Stimulated activated CD8-positive, alpha-beta memory T cell treated with anti-CD3 and anti-CD28 coated beads, Interleukin-12 subunit alpha, Interleukin-12 subunit beta, amount 100 ng/mL, for 4 hours (primary cell): ENCODE data around the gene BHLHE41.

Experiments used
- DNase-seq: peaks from one replicate; pipeline ENCODE4 v3.0.0-alpha.2; 2020; ENCODE audit warnings: low read depth

The BHLHE41 gene

GRCh38 chr12:26113853-26114719 is 10.8 kb downstream of the BHLHE41 start:
- peak; percentile 61 for DNase-seq

- DNase-seq: no peak
Measured at GRCh38 chr12:26113181-26113654, 11.6 kb downstream of the BHLHE41 start.

- DNase-seq: no peak
Measured at GRCh38 chr12:26112703-26113147, 12.1 kb downstream of the BHLHE41 start.

GRCh38 chr12:26112232-26112631 is 12.6 kb downstream of the BHLHE41 start:
- no peak for DNase-seq

- no peak for DNase-seq
Measured at GRCh38 chr12:26109343-26109881, 15.4 kb downstream of the BHLHE41 start.

- DNase-seq: no peak
Measured at GRCh38 chr12:26108915-26109314, 15.9 kb downstream of the BHLHE41 start.

GRCh38 chr12:26106347-26106746 is 18.5 kb downstream of the BHLHE41 start:
- no peak for DNase-seq

GRCh38 chr12:26102953-26103352 is 21.9 kb downstream of the BHLHE41 start:
- DNase-seq: no peak

- no peak for DNase-seq
Measured at GRCh38 chr12:26101763-26102162, 23.1 kb downstream of the BHLHE41 start.

- no peak for DNase-seq
Measured at GRCh38 chr12:26101350-26101734, 23.5 kb downstream of the BHLHE41 start.

GRCh38 chr12:26100666-26101349 is 24.0 kb downstream of the BHLHE41 start:
- no peak for DNase-seq

- DNase-seq: no peak
Measured at GRCh38 chr12:26097046-26097878, 27.6 kb downstream of the BHLHE41 start.

GRCh38 chr12:26096036-26096435 is 28.8 kb downstream of the BHLHE41 start:
- no peak for DNase-seq

GRCh38 chr12:26095186-26095585 is 29.7 kb downstream of the BHLHE41 start:
- no peak for DNase-seq

- DNase-seq: no peak
Measured at GRCh38 chr12:26092346-26093105, 32.3 kb downstream of the BHLHE41 start.

- no peak for DNase-seq
Measured at GRCh38 chr12:26091822-26092221, 33.0 kb downstream of the BHLHE41 start.

GRCh38 chr12:26090836-26091510 is 33.9 kb downstream of the BHLHE41 start:
- no peak for DNase-seq

- no peak for DNase-seq
Measured at GRCh38 chr12:26088998-26089397, 35.8 kb downstream of the BHLHE41 start.

- DNase-seq: no peak
Measured at GRCh38 chr12:26086936-26087335, 37.9 kb downstream of the BHLHE41 start.

- DNase-seq: no peak
Measured at GRCh38 chr12:26080911-26081310, 43.9 kb downstream of the BHLHE41 start.
